SK-N-DZ (cell line): Measurements from ENCODE around the gene RPL7L1.
"Not testable (repeated sequence)": the region's sequence is repeated elsewhere in the genome, so short reads cannot be mapped to it uniquely, and the experiment has no call there.

Source experiments
- DNase-seq: peaks from one replicate; pipeline ENCODE4 v3.0.0-alpha.2; 2015; ENCODE audit warnings: low spot score

RPL7L1 gene

DNA sequence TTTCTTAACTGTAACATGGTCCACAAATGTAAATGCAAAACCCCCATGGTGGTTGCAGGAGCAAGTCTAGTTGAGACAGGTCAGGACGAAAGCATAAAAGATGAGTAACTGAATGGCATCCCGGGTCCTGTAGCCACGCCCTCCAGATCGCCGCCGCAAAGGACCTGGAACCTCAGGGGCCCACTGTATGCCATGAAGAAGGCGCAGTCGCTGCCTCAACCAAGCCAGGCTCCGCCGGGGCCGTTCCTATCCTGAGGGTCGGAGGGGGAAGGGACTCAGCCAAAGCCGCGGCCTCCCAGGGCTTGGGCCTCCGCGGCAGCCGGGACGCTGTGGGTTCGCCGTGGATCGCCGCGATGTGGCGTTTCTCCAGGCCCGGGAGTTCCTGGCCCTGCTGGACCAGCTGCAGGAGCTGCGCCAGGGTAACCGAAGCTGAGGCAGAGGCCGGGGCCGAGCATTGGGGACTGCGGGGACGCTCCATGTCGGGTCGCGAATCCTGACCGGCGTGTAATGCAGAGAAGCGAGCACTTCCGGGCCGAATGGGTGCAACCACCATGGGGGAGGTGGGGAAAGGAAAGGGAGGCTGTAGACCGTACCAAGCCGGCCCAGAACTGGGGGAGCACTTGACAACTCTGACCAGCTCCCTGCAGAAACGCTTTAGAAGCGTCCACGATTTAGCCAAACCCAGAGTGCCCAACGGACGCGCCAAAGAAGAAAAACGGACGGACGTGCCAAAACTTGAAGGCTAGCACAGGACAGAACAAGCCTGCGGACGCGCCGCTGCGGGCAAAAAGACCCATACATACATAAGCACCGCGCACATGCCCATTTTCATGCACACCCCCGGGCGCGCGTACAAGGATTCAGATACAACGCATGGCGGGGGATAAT is 11.1 kb downstream of the RPL7L1 start:
- DNase-seq: peak; percentile 96

DNA sequence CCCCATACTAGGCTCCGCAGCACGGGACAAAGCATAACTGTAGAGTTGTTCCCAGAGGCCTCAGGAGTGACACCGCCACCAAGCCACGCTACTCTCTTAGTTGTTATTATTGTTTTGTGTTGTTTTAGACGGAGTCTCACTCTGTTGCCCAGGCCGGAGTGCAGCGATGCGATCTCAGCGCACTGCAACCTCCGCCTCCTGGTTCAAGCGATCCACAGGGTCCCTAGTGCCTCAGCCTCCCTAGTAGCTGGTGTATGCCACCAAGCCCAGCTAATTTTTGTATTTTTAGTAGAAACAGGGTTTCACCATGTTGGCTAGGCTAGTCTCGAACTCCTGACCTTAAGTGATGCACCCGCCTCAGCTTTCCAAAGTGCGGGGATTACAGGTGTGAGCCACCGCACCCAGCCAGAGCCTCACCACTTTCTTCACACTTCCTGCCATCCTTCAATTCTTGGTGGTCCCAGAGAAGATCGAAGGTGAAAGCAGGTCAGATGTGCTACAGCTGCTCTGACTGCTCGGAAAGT is 11.8 kb downstream of the RPL7L1 start:
- no peak for DNase-seq

DNA sequence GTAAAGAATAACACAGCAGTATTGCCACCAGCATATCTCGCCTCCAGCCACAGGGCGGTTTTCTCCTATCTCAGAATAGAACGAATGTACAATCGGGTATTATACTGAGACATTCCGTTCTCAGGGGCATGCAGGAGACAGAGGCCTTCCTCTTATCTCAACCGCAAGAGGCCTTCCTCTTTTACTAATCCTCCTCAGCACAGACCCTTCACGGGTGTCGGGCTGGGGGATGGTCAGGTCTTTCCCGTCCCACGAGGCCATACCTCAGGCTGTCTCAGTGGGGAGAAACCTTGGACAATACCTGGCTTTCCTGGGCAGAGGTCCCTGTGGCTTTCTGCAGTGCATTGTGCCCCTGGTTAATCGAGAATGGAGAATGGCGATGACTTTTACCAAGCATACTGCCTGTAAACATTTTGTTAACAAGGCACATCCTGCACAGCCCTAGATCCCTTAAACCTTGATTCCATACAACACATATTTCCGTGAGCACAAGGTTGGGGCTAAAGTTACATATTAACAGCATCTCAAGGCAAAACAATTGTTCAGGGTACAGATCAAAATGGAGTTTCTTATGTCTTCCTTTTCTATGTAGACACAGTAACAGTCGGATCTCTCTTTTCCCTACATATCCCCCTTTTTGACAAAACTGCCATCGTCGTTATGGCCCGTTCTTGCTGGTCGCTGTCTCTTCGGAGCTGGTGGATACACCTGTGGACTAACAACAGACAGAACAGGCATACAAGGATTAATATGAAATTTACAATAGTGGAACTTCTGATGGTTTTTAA is 14.8 kb downstream of the RPL7L1 start:
- DNase-seq: not testable (repeated sequence)

DNA sequence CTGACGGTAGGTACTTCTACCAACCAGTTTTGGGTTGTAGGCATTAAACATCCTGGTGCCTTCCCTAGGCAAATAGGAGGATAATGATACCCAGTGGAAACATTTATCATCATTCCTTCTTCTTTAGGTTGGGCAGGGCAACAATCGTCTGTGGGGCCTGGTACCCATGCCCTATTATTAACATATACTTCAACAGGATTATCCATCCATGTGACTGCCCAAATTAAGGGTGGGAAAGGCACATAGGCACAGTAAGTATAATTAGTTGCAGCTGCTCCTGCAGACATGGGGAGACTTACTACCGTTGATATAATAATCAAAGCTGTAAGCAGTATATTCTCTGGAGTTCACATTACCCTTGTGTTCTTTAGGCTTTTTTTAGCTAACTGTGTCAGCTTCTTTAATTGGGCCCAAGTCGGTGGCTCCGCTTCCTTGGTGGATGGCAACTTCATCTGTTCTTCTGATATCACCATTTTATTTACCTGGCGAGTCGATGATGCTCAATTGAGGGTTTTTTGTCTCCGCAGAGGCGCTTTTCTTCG is 16.8 kb downstream of the RPL7L1 start:
- no peak for DNase-seq

DNA sequence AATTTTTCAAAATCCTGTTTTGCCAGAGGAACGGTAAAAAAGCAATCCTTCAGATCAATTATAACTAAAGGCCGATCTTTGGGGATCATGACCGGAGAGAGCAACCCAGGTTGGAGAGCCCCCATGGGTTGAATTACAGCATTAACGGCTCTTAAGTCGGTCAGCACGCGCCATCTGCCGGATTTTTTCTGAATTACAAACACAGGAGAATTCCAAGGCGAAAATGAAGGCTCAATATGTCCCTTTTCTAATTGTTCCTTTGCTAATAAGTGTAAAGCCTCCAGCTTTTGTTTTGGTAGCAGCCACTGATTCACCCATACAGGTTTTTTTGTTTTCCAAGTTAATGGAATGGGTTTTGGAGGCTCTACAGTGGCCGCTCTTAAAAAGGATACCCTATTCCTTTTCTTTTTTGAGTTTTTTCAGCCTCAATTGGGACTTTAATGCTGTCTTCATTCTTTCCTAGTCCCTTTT is 19.5 kb downstream of the RPL7L1 start:
- peak; percentile 73 for DNase-seq

DNA sequence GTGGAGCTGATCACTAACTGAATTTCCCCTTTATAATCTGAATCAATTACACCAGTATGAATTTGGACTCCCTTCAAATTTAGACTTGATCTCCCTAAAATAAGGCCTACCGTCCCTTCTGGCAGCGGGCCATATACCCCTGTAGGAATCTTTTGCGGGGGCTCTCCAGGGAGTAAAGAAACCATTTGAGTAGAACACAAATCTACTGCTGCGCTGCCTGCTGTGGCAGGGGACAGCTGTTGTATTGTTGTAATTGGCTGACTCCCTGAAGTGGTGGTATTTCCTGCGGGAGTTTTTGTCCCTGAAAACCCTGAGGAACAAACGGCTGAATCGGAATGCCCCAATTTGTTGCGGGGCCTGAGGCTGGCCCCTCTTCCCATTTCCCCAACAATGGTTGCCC is 20.5 kb downstream of the RPL7L1 start:
- DNase-seq: no peak

DNA sequence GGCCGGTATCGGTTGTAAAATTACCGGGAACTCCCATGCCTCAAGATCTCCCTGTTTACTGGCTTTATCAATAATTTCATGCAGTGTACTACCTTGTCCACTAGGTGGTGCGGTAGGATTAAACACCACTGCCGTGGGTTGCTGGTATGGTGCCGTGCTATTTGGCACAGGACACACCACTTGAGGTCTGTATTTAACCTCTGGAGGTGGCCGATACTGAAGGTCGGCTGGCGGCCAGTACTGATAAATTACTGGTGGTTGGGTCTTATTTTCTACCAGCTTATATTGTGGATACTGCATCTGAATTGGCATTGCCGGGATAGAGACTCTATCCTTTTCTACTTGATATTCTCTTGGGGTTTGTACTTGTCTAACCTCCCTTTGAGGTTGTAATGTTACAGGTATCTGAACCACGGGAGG is 22.1 kb downstream of the RPL7L1 start:
- DNase-seq: peak; percentile 88

DNA sequence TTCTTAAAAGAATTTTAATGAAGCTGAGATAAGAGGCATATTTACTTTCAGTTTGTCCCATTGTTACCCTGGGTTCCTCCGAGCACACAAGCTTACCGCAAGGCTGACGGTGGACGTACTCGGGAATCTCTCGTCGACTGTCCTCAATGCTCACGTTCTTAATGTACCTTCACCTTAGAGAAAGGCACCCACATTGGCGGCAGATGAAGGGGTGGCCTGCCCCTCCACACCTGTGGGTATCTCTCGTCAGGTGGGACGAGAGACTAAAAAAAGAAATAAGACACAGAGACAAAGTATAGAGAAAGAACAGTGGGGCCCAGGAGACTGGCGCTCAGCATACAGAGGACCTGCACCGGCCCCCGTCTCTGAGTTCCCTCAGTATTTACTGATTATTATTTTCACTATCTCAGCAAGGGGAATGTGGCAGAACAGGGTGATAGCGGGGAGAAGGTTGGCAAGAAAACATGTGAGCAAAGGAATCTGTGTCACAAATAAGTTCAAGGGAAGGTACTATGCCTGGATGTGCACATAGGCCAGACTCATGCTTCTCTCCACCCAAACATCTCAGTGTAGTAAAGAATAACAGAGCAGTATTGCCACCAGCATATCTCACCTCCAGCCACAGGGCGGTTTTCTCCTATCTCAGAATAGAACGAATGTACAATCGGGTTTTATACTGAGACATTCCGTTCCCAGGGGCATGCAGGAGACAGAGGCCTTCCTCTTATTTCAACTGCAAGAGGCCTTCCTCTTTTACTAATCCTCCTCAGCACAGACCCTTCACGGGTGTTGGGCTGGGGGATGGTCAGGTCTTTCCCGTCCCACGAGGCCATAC is 23.2 kb downstream of the RPL7L1 start:
- not testable (repeated sequence) for DNase-seq

DNA sequence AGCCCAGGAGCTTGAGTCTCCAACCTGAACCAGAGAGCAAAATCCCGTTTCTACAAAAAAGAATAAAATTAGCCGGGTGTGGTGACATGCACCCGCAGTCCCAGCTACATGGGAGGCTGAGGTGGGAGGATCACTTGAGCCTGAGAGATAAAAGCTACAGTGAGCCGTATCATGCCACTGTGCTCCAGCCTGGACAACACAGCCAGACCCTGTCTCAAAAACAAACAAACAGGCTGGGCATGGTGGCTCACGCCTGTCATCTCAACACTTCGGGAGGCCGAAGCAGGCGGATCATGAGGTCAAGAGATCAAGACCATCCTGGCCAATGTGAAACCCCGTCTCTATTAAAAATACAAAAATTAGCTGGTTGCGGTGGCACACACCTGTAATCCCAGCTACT is 25.1 kb downstream of the RPL7L1 start:
- no peak for DNase-seq

DNA sequence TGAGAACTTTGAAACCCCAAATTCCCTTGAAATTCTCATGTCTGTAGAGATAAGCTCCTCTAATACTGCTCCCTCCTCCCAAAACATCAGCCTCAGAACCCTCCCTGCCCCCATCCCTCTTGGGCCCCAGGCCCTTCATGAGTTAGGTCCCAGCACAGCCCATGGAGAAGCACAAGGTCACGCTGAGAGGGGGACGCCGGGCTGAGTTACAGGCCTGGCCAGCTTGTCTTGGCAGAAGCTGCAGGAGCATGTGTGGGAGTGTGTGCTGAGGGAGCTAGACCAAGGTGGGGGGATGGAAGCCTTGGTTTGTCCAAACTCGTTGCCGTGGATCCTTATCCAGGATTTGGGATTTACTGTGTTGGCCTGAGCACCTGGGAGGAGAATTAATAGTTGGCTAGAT is 27.9 kb downstream of the RPL7L1 start:
- no peak for DNase-seq

DNA sequence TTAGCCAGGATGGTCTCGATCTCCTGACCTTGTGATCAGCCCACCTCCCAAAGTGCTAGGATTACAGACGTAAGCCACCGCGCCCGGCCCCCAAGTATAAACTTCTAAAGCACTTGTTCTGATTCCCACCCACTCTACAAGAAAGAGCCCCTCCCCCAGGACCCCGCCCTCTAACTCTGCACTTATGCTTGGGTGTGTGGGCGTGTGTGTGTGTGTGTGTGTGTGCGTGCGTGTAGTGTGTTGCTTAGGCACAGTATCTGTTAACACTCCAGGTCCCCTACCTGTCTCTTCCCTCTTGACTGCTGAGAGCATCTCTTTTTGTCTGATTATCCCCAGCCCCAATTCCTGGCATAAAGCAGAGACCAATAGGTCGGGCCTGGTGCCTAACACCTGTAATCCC is 30.4 kb downstream of the RPL7L1 start:
- DNase-seq: no peak

DNA sequence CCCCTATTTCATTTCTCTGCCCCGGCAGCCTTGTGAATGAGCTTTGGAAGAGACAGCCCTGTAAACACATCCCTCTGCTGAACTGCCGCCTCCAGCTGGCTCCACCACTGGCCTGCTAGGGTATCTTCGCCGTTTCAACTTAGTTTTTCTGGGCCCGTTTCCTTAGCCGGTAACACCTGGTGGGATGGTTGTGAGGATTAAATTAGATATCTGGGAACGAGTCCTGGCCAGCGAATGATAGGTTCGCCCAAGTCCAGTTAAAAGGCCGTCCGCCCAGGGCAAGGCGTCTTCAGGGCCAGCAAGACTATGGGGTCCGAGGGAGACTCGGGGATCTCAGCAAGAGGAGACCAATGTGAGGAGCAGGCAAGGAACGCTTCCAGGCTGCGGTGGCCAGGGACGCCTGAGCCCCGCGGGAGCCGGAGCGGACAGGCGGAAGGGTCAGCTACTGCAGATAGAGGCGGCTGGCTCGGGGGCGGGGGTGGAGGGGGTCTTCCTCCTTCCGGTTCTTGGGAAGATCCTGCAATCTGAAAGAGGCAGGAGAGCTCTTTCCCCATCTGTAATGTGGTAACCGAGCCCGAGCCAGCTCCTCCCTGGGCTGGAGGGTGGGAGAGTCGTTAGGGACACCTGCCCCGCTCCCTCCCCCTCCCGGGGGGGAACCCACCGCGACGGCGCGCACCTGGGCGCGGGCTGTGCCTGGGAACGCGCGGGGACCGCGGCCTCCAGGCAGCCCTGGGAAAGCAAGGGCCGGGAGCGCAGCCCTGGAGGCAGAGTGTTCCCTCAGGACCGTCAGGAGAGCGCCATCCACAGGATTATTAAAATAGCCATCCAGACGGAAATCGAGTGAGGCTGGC is 32.0 kb downstream of the RPL7L1 start:
- DNase-seq: peak; percentile 41

DNA sequence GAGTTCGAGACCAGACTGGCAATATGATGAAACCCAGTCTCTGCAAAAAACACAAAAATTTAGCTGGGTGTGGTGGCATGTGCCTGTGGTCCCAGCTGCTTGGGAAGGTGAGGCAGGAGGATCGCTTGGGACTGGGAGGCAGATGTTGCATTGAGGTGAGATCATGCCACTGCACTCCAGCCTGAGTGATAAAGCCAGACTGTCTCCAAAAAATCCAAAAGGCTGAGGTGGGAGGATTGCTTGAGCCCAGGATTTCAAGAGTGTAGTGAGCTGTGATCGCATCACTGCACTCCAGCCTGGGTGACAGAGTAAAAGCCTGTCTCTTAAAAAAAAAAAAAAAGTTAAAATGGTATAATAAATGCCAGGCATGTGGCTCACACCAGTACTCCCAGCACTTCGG is 35.1 kb downstream of the RPL7L1 start:
- DNase-seq: no peak

DNA sequence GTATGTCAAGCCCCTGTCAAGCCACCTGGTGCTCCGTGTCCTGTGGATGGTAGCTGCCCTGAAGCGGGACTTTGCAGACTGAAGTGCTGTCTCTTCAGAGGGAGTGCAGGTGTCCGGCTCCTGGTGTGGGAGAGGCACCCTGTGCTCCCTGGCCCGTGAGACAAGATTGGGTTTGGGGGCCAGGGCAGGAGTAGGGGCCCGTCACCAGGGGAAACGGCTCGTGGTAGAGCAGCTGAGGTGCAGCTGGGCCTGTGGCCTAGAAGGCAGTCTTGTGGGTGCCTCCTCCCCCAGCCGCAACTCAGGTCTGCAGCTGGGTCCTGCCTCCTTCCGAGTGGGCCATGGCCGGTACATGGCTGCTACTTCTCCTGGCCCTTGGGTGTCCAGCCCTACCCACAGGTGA is 36.3 kb downstream of the RPL7L1 start, which contains the start of gene PTCRA:
Gene PTCRA (plus strand): TSS at position 322 of the 400 bp plus-strand sequence. CDS start 17 bp downstream, at position 339.
- DNase-seq: no peak

DNA sequence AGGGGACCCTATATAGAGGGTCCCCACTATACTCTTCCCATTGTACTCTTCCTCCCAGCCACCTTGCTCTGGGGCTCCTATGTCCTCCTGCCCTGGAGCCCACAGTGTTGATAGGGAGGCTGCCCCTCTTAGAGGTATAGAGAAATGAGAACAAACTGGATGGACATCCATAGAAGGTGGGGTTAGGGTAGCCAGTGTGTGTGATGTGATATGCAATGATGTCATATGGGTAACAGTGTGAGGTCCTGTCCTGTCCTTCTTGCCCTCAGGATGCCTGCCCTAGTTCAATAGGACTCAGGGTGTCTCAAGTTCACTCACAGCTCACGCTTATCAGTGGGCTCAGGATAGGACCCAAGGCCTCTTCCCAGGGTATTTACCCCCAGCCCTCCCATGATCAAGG is 36.9 kb downstream of the RPL7L1 start:
- no peak for DNase-seq

DNA sequence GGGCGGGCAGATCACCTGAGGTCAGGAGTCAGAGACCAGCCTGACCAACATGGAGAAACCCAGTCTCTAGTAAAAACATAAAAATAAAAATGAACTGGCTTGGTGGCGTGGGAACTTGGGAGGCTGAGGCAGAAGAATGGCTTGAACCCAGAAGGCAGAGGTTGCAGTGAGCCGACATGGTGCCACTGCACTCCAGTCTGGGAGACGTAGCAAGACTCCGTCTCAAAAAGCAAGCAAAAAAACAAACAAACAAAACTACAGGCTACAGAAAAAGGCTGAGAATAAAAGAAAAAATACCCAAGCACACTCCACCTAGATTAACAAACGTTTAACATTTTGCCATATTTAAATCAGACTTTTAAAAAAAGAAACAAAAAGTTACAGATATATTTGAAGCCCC is 42.4 kb downstream of the RPL7L1 start:
- DNase-seq: no peak

DNA sequence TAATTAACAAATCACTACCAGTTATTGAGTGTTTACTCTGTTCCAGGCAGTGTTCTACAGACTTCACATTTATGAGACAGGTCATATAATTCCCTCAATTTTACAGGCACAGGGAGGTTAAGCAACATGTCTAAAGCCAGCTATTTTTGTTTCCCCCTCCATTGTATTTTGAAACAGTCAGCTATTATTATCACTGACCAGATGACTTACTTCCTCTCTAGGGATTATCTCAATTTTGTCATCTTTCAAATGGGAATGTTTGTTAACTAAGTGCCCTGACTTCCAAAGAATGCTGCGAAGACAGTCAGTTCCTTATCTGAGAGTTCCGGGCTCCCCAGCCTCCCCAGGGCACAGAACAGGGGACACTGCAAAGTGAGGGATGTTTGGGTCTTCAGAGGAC is 44.2 kb downstream of the RPL7L1 start:
- DNase-seq: no peak

DNA sequence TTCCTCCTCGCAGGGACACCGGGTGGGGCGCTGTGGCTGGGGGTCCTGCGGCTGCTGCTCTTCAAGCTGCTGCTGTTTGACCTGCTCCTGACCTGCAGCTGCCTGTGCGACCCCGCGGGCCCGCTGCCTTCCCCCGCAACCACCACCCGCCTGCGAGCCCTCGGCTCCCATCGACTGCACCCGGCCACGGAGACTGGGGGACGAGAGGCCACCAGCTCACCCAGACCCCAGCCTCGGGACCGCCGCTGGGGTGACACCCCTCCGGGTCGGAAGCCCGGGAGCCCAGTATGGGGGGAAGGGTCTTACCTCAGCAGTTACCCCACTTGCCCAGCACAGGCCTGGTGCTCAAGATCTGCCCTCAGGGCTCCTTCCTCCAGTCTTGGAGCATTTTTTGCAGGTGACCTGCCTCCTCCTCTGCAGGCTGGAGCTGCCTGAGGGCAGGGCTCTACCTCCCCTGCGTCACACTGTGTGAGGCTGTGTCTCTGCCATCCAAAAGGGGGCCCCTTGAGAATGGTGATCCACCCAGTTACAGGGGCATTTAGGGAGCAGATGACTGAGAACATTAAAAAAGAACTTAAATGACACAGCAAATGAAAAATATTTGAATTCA is 45.9 kb downstream of the RPL7L1 start:
- no peak for DNase-seq

DNA sequence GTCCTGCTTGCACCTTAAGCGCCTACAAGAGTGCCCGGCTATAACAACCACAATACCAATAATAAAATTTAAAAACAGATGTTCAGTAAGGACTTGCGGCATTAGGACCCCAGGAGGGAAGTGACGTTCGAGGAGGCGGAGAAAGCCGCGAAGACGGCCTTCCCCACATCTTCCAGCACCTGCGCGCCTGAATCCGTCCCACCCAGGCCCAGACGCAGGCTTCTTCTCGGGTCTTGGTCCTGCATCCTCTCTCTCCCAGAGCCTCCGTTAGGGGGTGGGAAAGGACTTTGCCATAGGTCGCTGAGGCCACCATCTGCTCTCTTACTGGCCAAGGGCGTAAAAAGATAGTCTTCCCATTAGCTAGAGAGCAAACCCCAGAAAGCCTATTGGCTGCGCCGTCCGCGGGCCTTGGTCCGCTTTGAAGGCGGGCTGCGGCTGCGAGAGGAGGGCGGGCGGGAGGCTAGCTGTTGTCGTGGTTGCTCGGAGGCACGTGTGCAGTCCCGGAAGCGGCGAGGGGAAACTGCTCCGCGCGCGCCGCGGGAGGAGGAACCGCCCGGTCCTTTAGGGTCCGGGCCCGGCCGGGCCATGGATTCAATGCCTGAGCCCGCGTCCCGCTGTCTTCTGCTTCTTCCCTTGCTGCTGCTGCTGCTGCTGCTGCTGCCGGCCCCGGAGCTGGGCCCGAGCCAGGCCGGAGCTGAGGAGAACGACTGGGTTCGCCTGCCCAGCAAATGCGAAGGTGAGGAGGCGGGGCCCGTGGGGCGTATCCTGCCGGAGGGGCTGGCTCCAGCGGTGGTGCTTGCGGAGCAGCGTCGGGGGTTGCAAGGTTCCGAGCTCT is 49.8 kb downstream of the RPL7L1 start, which contains the start of gene CNPY3:
Gene CNPY3 (plus strand): TSS at position 495 of the 835 bp plus-strand sequence. CDS start 91 bp downstream, at position 586.
- DNase-seq: peak; percentile 100
